ENCODE results near the gene TBC1D10A.

DNA sequence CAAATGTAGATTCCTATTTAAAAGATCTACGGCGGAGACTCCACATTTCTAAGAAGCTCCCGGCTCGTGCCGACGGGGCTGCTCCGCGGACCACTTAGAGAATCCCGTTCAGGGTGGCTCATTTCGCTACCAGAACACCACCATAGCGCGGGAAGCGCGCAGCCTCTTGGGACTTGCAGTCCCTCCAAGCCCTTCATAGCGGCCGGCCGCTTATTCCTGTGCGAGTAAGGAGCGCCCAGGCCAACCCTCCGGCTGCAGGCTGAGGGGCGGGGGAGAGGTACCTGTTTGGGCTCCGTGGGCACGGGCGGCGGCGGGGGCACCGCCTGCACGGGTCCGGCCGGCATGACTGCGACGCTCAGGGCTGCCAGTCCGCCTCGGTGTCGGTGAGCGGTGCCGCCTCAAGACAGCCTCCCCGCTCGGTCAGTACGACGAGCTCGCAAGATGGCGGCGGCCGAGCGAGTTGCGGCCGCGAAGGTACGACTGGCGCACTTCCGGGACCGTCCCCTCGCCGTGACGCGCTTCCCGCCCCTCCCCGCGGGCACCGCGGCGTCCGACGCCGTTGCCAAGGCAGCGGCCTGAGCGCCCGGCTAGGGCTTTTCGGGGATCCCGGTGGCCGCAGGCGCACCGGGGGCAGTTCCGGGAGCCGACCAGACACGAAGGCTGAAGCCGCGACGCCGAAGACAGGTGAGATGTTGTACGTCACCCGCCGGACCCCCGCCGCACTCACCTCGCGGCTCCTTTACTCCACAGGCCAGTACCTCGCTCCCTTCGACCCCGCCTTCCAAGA lies 29.9 kb upstream of the TBC1D10A start, which contains the start of the genes CCDC157 and SF3A1:
- TF ChIP-seq ARNTL (CRISPR knock-in tag; IDR thresholded peaks at IDR 0.05; ENCODE audit: borderline replicate concordance, low read depth) (no peak), GLIS3 (CRISPR knock-in tag; IDR thresholded peaks at IDR 0.05) (no peak), CREB5 (CRISPR knock-in tag; IDR thresholded peaks at IDR 0.05; ENCODE audit: low read depth) (no peak), ZNF565 (CRISPR knock-in tag; conservative IDR thresholded peaks at IDR 0.05; ENCODE audit: low read depth) (no peak), TSHZ2 (CRISPR knock-in tag; IDR thresholded peaks at IDR 0.05) (no peak), BACH2 (CRISPR knock-in tag; IDR thresholded peaks at IDR 0.05; ENCODE audit: borderline replicate concordance) (no peak)
- TF ChIP-seq, protein P1, sequence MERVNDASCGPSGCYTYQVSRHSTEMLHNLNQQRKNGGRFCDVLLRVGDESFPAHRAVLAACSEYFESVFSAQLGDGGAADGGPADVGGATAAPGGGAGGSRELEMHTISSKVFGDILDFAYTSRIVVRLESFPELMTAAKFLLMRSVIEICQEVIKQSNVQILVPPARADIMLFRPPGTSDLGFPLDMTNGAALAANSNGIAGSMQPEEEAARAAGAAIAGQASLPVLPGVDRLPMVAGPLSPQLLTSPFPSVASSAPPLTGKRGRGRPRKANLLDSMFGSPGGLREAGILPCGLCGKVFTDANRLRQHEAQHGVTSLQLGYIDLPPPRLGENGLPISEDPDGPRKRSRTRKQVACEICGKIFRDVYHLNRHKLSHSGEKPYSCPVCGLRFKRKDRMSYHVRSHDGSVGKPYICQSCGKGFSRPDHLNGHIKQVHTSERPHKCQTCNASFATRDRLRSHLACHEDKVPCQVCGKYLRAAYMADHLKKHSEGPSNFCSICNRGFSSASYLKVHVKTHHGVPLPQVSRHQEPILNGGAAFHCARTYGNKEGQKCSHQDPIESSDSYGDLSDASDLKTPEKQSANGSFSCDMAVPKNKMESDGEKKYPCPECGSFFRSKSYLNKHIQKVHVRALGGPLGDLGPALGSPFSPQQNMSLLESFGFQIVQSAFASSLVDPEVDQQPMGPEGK (CRISPR knock-in tag; IDR thresholded peaks at IDR 0.05; ENCODE audit: borderline replicate concordance) = no peak
